ENCODE measurements around the gene MSRB2. TPM values are rescaled to one million over a fixed set of nuclear protein-coding genes. Genes with fewer than 3 reads are reported as not detected.

The MSRB2 gene
- total RNA-seq, 1 donor from 2014 or later, result 8.3 TPM

GRCh38 chr10:23111517-23112286, 16.3 kb downstream of the MSRB2 start:
- no peak for DNase-seq

DNA sequence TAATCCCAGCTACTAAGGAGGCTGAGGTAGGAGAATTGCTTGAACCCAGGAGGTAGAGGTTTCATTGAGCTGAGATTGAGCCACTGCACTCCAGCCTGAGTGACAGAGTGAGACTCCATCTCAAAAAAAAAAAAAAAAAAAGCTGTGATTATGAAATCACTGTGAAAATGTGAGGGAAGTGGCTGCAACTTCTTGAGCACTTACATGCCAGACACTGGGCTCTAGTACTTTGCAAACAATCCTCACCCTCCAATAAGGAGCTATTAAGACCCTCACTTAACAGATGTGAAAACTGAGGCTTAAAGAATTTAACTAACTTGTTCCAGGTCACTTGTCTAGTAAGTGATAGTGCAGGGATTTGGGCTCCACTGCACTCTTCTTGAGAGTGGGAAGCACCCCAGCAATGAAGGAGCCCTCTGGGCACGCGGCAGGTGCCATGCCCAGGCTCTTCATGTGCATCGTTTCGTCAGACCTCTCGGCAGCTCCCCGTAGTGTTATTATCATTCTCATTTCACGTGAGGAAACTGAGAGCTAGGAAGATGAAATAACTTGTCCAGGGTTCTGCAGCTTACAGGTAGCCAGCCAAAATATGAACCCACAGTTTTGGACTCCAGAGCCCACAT, 19.0 kb downstream of the MSRB2 start:
- DNase-seq, result no peak

GRCh38 chr10:23116486-23117205, 21.3 kb downstream of the MSRB2 start:
- DNase-seq, result no peak

GRCh38 chr10:23120001-23120934, 24.9 kb downstream of the MSRB2 start:
- DNase-seq, result no peak

GRCh38 chr10:23121135-23121534, 25.8 kb downstream of the MSRB2 start:
- no peak for DNase-seq

GRCh38 chr10:23136462-23136861, 41.1 kb downstream of the MSRB2 start:
- DNase-seq, result no peak

DNA sequence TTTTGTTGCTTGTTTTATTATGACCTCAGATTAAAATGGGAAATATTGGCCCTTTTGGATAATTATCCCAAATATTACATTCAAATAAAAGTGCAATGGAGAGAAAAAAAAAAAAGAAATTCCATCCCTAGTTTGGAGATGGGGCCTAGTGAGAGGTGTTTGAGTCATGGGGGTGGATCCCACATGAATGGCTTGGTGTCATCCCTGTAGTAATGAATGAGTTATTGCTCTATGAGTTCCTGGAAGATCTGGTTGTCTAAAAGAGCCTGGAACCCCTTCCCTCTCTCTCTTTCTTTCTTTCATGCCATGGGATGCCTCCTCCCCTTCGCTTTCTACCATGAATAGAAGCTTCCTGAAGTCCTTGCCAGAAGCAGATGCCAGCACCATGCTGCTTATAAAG, 44.3 kb downstream of the MSRB2 start:
- no peak for DNase-seq

- no peak for DNase-seq
These were observed 46.6 kb downstream of the MSRB2 start for GRCh38 chr10:23141995-23142394.

GRCh38 chr10:23146258-23146657, 50.9 kb downstream of the MSRB2 start:
- DNase-seq, result no peak

DNA sequence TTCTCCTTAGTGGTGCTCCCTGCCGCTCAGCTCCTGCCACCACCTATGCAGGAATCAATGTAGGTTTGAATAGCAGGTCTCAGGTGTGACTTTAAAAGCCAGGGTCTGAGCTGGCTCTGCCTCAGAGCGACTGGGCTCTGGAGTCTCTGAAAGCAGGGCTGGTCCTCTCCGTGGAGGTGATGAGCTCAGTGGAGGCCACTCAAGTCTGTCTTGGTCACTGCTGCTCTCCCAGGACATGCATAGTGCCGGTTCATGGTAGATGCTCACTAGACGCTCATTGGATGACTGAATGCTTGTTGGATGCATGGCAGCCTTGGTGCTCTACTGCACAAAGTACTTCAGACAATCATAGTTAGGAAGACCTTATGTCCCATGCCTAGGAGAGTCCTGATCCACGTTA, 51.7 kb downstream of the MSRB2 start:
- DNase-seq, result no peak

DNA sequence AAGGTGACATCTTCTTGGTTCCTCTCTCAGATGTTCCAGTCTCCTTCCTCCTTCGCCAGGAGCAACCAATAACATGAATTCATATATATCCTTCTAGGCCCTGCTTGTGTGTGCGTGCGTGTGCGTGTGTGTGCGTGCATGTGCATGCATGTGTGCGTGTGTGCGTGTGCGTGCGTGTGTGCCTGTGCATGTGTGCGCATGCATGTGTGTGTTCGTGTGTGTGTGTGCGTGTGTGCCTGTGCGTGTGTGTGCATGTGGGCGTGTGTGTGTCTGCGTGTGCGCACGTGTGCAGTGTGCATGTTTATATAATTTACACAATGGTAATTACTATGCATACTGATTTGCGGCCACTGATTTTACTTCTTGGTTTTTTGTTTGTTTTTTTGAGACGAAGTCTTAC, 52.8 kb downstream of the MSRB2 start:
- DNase-seq, result no peak

GRCh38 chr10:23150091-23150490, 54.7 kb downstream of the MSRB2 start:
- no peak for DNase-seq

DNA sequence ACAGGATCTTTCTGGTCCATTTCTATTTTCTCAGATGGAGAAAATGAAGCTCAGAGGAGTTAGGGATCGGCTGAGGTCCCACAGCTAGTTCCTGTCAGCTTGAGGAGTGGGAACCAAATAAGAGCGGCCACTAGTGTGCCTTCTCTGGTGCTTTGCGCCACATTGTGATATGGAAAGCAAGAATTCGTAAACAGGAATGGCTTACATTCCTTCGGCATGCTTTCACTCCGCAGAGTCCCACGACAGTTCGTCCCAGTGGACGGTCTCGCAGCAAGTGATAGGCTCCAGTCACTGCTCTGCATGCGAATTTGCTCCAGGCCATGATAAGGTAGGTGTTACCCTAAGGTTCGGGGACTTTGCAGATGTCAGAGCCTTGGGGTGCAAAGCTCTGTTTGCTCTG, 55.2 kb downstream of the MSRB2 start:
- DNase-seq, result no peak

DNA sequence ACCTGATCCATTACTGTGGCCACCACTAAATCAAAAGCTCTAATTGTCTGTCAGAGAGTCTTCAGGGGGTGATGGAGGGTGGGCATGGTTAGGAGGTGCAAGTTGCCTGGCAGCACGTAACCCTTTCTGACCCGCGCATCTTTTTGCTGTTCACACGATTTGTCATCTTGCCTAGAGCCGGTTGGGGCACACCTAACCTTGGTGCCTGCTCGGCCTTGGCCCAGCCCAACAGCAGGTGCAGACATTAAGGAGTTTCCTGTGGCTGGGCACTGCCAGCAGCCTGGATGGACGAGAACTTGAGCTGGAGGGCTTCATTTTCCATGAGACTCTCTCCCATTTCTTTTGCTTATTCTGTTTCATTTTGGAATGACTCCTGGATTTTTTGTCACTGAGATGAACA, 55.7 kb downstream of the MSRB2 start:
- DNase-seq, result no peak

DNA sequence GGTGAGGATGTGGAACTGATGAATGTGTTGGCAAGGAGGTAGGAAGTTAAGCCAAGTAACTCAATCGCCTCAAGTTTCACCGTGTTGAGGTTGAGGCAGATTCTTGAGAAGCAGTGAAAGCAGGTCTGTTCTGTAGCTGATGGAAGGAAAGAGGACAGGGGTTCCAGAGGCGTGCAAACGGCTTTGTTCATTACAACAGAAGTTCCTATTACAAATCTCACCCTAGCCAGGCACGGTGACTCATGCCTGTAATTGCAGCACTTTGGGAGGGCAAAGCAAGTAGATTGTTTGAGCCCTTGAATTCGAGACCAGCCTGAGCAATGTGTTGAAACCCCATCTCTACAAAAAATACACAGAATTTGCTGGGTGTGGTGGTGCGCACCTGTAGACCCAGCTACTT, 59.8 kb downstream of the MSRB2 start:
- DNase-seq, result no peak

- no peak for DNase-seq
These were observed 61.2 kb downstream of the MSRB2 start for GRCh38 chr10:23156447-23157150.

DNA sequence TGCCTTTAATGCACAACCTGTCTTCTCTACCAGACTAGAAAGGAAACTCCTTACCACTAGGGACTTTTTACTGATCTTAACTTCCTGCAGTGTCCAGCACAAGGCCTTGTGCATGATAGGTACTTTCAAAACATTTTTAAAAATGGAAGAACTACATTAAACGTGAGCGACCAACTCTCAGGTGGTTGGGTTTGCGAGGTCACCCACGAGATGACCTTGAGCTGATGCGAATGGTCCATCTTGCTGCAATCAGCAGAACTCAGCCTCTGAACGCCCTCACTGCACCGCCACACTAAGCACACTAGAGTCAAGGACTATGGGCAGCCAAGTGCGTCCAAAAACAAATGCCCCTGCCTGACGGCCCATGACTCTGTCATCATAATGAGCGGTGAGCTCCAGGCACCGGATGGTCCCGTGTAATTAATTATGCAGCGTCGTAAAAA, 61.9 kb downstream of the MSRB2 start:
- DNase-seq, result no peak

DNA sequence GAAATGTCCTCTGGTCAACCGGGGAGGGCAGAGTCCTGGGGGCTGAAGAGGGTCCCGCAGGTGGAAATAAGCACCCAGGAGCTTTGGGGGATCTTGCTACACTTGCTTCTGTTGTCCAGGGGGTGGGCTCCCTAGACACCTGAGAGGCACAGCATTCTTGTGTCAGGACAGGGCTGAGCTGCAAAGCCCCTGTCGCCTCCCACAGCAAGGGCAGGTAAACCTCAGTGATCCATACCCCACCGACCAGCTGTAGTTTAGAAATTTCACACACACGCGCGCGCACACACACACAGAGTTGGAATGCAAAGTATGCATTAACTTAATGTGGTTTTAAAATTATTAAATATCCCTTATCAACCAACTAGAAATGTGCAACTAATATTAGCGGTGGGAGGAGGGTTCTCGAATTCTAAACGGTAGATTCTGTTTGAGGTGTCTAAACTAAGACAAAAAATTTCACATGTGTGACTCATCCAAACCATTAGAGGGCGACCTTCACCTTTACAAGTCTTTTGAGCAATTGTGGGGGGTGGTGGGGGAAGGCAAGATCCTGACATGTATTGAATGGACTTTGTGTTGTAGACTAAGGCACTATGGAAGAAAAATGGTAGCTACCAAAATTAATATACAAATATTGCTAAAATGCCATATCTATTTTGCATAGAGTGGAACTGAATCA, 62.5 kb downstream of the MSRB2 start:
- peak; percentile 59 for DNase-seq

DNA sequence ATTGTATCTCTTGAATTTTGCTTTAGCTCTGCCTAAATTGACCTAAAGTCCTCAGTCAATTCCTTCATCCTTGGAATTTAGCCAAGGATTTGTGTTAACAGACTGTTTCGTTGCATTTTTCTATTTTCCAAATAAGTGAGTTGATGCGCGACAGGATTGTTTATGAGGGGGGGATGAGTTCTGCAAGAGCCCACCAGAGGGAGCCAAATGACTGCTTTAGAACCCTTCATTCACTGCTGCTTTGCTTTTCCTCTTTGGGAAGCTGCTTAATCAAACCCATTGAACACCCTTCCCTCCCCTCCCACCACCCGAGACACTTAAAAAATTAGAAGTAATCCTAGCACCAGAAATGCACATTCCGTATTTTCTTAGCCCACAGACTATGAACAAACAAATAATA, 63.0 kb downstream of the MSRB2 start:
- DNase-seq, result peak; percentile 76

GRCh38 chr10:23171232-23171876, 76.0 kb downstream of the MSRB2 start:
- peak; percentile 59 for DNase-seq

All from dermis blood vessel endothelial cell (primary cell).